ENCODE data around the gene DOCK8.

DNA sequence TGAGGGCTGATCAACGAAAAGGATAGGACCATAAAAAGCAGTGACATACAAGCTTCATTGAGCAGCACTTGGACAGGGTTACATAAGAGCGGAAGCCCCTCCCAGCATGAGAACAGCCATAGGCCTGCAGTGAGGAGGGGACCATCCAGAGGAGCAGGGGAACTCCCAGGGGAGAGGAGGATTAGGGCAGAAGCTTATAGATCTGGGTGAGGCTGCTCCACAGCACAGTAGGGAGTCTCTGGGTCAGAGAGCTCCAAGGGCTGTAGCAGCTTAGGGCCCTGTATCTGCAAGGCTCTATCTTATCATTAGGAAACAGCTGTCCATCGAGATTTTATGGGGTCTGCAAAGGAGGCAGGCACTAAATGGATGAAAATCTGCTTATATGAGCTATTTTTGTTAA lies 186.6 kb downstream of the DOCK8 start:
- TF ChIP-seq, protein P1, sequence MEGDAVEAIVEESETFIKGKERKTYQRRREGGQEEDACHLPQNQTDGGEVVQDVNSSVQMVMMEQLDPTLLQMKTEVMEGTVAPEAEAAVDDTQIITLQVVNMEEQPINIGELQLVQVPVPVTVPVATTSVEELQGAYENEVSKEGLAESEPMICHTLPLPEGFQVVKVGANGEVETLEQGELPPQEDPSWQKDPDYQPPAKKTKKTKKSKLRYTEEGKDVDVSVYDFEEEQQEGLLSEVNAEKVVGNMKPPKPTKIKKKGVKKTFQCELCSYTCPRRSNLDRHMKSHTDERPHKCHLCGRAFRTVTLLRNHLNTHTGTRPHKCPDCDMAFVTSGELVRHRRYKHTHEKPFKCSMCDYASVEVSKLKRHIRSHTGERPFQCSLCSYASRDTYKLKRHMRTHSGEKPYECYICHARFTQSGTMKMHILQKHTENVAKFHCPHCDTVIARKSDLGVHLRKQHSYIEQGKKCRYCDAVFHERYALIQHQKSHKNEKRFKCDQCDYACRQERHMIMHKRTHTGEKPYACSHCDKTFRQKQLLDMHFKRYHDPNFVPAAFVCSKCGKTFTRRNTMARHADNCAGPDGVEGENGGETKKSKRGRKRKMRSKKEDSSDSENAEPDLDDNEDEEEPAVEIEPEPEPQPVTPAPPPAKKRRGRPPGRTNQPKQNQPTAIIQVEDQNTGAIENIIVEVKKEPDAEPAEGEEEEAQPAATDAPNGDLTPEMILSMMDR (conservative IDR thresholded peaks at IDR 0.05): no peak
- TF ChIP-seq EZH2 (IDR thresholded peaks at IDR 0.05; ENCODE audit: low read depth): no peak

Data from PC-9 (cell line).